ENCODE data around the gene STOML2.

STOML2 gene

DNA sequence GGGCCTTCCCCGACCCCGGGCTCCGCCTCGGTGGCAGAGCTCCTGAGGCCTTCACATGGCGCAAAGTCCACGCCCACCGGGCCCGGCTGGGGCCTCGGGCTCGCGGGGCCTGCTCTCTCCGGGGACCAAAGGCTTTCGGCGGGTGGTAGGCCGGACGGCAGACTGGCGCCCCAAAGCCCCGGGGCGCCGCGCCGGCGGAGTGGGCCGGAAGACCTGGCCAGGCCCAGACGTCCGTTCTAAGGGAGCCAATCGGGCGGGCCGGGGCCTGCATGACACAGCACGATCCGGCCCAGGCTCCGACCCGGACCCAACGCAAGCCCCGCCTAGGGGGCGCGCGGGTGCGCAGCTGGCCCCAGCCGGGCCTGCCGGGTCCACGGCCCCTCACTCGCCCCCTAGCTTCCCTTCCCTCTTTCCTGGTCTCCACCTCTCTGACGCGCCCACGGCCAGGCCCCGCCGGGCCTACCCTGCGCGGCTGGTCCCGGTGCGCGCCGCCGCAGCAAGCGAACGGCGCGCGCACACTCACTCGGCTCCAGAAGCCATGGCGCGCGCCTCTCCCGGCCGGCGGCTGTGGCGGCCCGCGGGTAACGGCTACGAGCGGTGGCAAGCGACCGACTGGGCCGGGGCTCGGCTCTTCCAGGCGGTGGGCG, 31.0 kb downstream of the STOML2 start:
- peak; percentile 68 for DNase-seq

DNA sequence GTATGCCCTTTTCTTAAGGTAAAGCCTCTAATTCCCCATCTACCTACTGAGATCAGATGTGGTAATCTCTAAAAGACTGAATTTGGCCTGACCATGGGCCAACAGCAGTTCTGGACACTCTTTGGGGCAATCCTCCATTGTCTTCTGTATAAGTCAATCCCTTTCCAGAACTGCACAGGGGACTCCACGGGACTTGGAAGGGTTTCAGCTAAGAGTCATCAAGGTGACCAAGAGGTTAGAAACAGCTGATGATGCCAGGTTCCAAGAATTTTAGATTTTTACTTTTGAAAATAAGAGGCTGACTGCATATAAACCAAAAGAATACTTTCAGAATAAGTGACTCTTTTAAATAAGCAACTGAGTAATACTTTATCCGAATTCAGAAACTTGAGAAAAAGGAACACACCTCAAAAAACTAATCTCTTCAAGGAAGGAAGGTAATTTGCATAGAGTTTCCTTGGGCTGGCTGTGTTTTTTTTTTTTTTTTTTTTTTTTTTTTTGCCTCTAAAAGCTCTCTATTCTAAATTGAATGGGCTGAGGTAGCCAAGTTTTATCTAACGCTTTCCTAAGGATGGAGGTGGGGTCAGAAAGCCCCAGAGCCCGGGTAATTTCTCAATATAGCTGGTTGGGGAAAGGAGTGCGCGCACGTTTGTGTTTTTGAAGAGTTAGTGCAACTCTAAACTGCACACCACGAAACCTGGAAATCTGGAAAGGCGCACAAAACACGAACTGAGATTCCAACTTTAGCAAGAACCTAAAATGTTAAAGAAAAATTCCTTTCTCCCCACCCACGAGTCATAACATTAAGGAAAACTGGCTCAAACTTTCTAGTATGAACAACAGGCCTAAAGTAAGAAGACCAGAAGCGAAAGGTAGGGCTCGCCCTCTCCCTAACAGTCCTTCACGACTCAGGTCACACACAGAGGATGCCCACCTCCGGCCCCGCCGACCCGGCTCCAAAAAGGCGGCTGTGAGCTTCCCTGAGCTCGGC, 31.8 kb downstream of the STOML2 start:
- DNase-seq, result no peak

DNA sequence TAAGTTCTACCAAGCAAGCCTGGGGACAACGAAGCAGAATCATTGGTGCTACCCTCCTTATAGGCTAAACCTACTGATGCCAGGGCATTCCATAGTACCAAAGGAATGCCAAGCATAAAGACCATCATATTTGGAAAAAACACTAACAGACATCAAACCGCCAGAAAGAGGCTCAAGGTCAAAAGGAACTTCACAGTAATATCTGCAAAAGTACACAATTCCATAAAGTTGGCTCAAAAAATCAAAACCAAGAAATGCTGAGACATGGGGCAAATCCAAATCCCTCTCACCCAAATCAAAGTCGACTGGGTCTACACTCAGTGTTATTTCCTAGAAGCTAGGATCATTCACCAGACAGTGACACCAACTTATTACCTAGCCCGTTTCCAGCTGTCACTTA, 33.9 kb downstream of the STOML2 start:
- no peak for DNase-seq

DNA sequence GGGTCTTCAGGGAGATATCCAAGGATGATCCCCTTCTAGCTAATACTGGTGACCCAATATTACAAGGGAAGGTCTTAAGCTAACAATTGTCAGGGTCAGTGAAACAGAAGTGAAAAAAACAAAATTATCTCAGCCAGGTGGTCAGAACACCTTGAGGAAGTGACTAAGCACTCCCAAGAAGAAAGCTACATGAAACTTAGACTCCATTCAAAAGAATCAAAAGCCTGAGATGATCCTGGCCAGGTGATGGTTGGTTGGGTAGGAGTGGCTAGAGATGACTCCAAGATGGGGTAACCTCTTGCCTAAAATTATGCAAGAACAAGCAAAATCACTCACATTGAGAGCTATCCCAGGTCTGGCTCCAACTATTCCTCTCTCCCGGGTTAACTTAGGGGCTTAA, 35.9 kb downstream of the STOML2 start:
- no peak for DNase-seq

DNA sequence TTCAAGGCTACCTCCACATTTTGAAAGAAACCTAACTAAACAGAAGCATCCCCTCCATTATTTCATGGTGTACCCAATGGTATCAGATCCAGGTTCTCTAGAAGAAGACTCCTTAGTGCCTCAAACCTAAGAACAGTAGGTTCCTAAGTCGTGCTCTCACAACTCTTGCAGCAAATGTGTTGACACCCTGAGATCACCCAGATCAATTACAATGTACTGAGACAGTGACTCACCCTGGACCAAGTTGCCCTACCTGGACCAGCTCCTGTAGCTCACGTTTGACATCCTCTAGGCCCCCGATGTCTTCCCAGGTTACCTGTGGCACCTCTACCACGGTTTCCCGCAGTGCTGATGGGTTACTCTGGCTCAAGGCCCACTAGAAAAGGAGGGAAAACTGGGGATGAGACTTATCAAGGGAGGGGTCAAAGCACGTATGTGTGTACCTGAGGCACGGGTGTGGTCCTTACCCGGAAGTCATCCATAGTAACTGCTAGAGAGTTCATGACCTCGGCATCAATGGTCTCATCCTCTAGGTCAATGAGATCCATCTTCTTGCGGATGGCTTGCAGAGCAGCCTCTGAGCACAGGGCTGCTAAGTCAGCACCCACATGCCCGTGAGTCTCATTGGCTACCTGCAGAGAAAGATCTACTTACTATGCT, 42.3 kb downstream of the STOML2 start:
- DNase-seq, result no peak

DNA sequence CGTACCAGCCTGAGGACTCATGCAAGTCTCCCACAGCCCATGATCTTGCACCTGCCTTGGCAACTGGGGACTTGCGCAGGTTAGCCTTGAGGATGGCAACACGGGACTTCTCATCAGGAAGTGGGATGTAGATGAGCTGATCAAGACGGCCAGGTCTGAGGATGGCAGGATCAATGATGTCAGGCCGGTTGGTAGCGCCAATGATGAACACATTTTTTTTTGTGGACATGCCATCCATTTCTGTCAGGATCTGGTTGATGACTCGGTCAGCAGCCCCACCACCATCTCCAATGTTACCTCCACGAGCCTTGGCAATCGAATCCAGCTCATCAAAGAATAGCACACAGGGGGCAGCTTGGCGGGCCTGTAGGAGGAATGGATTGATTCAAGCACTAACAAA, 43.5 kb downstream of the STOML2 start:
- no peak for DNase-seq

DNA sequence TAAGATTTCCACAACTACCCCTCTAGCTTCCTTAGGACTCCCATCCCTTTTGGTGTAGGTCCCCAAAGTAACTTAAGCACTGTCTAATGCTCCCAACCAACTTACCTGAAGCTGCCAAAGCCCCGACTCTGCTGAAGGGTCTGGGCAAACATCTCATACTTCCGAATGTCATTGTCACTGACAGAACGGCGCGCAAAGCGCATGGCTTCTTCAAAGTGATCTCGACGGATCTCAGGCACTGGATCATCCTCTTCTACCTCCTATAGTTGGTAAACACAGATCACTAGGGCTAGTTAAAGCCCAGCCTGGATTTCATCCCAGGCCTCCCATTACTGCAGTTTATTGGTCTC, 45.7 kb downstream of the STOML2 start:
- no peak for DNase-seq

DNA sequence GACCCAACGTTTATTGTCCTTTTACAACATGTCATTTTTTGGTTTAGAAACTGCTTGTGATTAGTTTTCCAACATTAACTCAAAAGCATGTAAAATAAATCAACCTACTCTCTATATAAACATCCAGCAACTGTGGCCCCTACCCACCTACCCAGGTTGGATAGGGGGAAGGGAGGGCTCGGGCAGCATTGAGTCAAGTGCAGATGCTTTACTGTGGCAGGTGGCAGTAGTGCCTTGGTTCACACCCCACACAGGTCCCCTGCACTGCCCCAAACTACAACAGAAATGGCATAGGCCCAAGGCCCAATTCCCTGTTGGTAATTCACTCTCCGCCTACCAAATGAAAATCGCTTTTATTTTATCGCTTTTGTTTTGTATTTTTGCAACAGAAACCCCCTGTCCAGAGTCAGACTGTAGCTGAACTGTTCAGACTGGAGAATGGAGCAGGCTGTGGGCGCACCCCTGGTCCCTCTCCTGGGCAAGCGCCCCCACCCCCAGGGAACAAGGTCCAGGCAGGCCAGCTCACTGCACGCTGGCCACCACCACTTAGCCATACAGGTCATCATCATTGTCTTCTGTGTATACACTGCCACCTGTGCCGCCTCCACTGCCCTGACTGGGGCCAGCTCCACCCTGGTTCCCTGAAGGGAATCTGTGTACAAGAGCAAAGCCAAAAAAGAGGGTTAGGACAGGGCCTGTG, 46.2 kb downstream of the STOML2 start:
- no peak for DNase-seq

DNA sequence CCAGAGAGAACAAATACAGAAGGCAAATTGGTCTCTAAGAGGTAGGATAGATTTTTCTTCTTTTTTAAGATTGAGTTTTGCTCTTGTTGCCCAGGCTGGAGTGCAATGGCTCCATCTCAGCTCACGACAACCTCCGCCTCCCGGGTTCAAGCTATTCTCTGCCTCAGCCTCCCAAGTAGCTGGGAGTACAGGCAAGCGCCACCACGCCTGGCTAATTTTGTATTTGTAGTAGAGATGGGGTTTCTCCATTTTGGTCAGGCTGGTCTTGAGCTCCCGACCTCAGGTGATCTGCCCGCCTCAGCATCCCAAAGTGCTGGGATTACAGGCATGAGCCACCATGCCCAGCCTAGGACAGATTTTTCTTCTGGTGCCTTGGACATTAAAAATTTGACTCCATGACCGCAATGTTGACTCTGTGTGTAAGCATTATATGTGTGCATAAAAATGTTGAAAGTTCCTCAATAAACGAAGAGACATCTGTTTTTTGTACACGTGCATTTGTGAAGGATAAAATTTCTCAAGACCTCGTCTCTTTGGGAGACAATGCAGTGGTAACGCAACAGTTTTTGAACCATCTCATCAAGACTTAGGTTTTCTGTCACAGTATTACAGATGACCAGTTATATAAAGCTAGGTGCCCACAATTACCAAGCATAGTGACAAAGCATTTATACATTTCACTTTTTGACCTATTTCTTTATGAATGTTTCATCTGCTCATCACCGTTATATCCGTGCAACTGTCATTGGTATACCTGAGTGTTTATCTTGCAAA, 47.9 kb downstream of the STOML2 start:
- DNase-seq, result no peak

DNA sequence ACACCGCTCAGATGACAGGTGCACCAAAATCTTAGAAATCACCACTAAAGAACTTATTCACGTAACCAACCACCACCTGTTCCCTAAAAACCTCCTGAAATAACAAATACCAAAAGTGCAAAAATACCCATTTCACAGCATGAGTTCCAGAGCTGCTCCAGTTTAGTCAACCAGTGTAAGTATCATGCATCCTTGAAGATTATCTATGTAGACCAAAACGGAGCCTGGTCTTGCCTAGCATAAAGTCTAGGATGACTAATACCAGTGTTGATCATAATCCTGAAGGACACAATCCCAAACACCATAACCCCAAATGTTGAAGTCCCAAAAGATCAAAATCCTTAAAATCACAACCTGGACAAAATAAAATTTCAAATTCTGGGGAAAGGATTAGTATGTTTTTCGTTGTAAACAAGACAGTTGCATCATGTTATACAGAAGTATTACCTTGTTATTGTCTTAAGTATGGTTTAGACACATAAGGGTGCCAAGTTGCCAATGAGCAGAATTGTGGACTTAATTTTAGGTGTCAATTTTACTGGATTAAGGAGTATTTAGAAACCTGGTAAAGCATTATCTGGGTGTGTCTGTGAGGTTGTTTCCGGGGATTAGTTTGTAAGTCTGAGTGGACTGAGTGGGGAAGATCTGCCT, 48.6 kb downstream of the STOML2 start:
- no peak for DNase-seq

DNA sequence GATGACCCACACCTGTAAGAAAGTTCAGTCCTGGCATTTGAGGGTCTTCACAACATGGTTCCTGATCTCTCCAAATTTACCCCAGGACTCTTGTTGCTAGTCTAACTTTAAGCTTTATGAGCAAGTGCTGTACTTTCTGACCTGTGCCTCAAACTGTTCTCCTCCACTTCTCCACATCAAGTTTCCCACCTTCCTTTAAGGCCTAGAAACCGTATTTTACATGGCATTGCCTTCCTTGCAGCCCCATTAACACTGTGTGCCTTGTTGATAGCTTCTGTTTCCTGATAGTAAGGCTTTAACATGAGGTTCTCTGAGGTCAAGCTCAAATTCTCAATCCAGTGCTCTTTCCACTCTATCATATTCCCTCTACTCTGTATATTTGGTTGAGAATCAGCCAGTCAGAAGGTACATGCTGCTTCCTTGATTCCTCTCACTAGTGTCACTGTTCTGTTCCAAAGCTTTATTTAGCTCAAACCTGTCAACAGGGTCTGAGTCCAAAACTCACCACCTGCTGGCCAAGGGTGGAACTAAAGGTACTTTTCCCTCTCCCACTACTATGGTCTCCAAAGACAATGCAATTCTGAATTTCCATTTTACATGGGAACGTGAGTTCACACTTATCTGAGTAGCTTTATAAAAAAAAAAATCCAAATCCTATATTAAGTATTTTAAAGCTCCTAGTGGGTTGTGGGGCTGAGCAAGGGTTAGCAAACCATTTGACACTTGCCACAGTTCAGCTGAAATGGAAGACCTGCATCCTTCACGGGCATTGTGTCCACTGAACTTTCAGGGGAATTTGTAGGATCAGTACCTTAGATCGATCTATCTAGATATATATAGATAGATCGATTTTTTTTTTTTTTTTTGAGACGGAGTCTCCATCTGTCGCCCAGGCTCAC, 51.6 kb downstream of the STOML2 start:
- DNase-seq, result no peak
